NCI-H82 (cell line): ENCODE measurements around the gene FMNL3.
"Not testable (repeated sequence)": the region's sequence is repeated elsewhere in the genome, so short reads cannot be mapped to it uniquely, and the experiment has no call there.

Source experiments
- DNase-seq: peaks from one replicate; lab custom pipeline; 2025; lab: John Stamatoyannopoulos, UW

Gene FMNL3

DNA sequence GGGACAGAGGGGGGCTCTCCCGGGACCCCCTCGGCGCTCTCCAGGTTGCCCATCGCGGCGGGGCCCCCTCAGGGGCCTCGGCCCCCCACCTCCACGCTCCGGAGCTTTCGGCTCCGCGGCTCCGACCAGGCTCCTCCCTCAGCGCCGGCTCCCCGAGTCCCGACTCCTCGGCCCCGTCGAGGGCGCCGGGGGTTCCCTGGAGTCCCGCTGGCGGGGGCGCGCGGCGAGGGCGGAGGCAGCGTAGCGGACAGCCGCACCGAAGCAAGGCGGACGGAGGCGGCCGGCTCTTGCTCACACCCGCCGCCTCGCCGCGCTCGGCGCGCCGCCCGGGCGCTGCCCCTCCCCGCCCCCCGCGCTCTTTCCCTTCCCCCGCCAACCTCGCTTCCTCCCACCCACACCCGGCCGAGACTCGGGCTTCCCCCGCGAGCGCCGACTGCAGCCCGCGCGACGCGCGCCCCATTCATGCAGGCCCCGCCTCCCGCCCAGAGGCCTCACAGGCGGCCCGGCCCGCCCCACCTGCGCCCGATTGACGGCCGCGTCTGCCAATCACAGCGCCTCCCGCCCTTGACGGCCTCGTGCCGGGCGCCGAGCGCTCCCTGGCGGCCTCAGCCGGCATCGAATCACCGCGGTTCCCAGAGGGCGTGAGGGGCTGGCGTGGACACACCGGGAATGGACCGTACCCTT lies at the start of gene FMNL3:
TSS of gene FMNL3 (minus strand) at position 278 of the 684 bp plus-strand sequence. CDS start at position 53, 225 bp downstream.
- peak; percentile 97 for DNase-seq

DNA sequence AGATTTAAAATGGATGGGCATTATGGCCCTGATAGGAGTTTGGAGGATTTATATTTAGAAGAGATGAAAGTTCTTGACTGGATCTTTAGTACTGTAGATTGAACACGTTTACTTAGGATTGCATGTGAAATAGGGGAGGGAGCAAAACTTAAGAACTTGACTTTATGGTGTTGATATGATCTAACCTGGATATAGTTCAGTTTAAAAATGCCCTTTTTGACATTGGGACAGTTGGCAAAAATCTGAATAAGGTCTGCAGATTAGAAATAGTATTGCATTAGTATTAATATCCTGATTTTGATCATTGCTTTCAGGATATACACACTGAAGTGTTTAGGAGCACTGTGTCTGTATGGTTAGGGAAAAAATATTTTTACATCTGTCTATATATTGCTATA lies 43.8 kb upstream of the FMNL3 start:
- no peak for DNase-seq

- no peak for DNase-seq
Measured at GRCh38 chr12:49750027-49750995, 43.1 kb upstream of the FMNL3 start.

GRCh38 chr12:49748800-49749199 lies 41.6 kb upstream of the FMNL3 start:
- no peak for DNase-seq

GRCh38 chr12:49748306-49748705 lies 41.1 kb upstream of the FMNL3 start:
- DNase-seq: no peak

DNA sequence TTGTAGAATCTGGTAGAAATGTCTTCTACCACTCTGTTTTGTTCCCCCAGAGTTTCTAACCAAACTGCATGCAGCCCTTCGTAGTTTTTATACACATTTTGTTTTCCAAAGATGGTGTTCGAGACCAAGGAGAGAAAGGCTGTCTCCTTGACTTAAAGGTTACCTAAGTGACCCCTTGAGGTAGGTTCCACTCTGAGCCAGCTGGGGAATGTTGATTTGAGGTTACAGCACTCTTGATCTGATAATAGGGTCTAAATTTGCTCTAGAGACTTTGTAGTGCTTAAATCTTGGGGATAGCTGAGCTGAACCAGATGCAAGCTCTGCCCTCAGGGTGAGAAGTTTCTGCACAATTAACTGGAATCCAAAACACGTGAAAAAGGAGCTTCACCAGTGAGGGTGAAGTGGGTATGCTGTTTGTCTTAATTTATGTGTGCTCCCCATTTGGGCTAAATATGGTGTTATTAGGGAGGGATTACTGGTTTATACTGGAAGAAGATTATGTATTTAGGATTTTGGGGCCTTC lies 37.2 kb upstream of the FMNL3 start:
- peak; percentile 64 for DNase-seq

- DNase-seq: peak; percentile 77
Measured at GRCh38 chr12:49741882-49742620, 34.8 kb upstream of the FMNL3 start.

DNA sequence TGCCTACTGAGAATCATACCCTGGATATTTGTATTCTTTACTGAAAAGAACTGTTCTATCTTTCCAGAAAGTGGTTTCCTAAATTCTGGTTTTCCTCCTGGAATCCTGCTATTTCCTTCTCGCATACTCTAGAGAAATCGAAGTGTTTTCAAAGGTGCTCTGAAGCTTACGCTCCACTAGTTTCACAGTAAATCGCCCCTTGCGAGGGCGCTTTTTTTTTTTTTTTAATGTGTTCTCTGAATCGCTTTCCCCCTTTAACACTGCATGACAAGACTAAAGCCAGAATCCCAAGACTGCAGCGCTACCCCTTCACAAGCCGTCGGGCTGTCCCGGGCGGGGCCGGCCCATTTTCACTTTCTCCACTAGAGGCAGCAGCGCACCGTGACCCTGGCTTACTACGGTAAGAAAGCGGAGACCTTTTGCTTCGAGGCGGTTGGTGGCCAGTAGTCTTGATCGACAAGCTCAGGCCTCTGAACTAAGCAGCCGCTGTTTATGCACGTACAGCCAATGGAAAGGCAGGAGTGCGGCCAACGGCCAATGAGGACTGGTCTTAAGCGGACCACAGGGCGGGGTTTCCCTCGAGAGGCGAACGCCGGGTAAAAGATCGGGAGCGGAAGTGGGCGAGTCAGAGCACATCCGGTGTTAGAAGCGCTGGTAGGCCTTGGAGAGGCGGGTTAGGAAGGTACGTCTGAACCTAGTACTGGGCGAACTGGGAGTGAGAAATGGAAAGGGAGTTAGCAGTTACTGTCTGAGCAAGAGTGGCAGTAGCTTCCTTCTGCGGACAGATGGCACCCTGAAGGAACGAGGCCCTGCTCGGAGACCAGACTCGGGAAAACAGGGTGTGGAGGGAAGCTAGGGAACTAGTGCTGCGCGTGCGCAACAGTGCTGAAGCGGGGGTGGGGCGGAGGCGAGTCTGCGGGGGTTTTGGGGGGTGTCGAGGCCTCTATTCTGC lies 34.0 kb upstream of the FMNL3 start, which contains the start of gene TMBIM6:
TSS of gene TMBIM6 (plus strand) at position 628 of the 952 bp plus-strand sequence. CDS start 10,937 bp downstream, outside the sequence.
- DNase-seq: peak; percentile 100

DNA sequence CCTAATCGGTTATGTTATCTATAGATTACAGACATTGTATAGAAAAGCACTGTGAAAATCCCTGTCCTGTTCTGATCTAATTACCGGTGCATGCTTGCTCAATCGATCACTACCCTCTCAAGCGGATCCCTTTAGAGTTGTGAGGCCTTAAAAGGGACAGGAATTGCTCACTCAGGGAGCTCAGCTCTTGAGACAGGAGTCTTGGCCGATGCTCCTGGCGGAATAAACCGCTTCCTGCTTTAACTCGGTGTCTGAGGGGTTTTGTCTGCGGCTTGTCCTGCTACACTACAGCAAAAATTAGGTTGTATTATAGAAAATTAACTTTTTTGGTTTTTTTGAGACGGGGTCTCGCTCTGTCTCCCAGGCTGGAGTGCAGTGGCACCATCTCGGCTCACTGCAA lies 33.1 kb upstream of the FMNL3 start:
- DNase-seq: not testable (repeated sequence)

GRCh38 chr12:49738721-49739120 lies 31.5 kb upstream of the FMNL3 start:
- DNase-seq: not testable (repeated sequence)

DNA sequence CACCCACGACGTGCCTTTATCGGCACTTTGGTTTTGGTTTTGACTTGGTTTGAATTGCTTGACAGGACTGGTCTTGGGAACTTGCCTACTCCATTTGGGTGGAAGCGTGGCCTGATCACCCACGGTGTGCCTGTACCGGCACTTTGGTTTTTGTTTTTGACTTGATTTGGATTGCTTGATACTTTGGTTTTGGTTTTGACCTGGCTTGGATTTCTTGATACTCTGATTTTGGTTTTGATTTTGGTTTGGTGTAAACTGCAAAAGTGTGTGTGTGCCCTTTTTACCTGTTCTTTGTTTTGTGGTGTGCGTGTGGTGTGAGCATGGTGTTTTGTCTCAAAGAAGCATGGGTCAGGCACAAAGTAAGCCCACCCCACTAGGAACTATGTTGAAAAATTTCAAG lies 27.7 kb upstream of the FMNL3 start:
- DNase-seq: not testable (repeated sequence)

GRCh38 chr12:49733219-49734017 lies 26.2 kb upstream of the FMNL3 start:
- peak; percentile 41 for DNase-seq

DNA sequence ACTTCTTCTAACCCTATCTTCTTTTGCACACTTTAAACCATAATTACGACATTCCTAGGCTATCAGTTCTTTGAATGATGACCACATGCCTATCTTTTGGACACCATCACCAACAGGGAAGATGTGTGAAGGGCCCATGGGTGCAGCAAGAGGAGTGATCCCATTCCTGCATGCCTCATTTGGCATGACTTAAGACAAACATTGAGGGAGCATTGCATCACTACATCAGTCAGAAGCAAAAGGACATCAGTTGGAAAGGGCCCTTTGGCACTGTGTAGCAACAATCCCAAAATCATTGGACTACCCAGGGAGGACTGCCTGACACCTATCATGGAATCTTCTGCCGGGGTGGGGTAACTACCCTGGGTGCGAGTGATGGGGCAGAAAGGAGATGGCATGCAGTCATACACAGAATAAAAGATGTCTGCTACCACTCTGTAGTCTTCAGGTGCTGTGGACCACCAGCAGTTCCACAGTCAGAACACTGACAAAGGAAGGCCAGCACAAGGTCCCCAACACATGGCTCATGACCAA lies 23.4 kb upstream of the FMNL3 start:
- DNase-seq: no peak

GRCh38 chr12:49730050-49730449 lies 22.8 kb upstream of the FMNL3 start:
- DNase-seq: no peak

DNA sequence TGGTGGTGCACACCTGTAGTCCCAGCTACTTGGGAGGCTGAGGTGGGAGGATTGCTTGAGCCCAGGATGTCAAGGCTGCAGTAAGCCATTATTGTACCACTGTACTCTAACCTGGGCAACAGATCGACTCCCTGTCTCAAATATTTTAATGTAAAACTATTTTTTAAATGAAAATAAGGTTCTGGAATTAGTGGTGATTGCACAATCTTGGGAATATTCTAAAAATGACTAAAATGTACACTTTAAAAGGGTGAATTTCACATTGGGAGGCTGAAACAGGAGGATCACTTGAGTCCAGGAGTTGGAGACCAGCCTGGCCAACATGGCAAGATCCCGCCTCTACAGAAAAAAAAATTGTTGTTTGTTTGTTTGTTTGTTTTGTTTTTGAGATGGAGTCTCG lies 21.2 kb upstream of the FMNL3 start:
- no peak for DNase-seq

GRCh38 chr12:49721355-49721754 lies 14.2 kb upstream of the FMNL3 start:
- DNase-seq: not testable (repeated sequence)

- no peak for DNase-seq
Measured at GRCh38 chr12:49720214-49720613, 13.0 kb upstream of the FMNL3 start.

GRCh38 chr12:49717800-49718199 lies 10.6 kb upstream of the FMNL3 start:
- not testable (repeated sequence) for DNase-seq

GRCh38 chr12:49716553-49716952 lies 9.3 kb upstream of the FMNL3 start:
- DNase-seq: no peak

- DNase-seq: not testable (repeated sequence)
Measured at GRCh38 chr12:49713952-49714351, 6.7 kb upstream of the FMNL3 start.
